OCI-LY3 (cell line): ENCODE data around the gene ARHGEF28.

ENCODE experiments used
- CTCF ChIP-seq: fragments of 200-600, 300-600 bp; sonication (generic); IDR thresholded peaks from 2 replicates; pipeline ENCODE4 v1.5.1; 2014; ENCODE audit warnings: antibody characterized with exemption, low read length, low read depth
- EZH2phosphoT487 ChIP-seq: fragments of 200-600 bp; shearing (Covaris generic); IDR thresholded peaks from 2 replicates; pipeline ENCODE4 v1.6.1; 2018; ENCODE audit warnings: antibody characterized with exemption, mixed run types, low read depth

DNA sequence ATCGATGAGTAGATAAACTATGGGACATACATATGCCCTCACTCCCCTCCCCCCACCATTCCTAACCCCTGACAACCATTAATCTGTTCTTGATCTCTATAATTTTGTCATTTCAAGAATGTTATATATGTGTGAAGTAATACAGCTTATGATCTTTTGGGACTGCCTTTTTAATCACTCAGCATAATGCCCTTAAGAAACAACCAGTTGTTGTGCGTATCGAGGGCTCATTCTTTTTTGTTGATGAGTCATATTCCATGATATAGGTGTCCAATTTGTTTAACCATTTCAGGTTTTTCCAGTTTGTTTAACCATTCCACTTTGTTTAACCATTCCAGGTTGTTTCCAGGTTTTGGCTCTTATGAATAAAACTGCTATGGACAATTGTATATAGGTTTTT lies 75.6 kb downstream of the ARHGEF28 start:
- TF ChIP-seq CTCF (no peak), EZH2phosphoT487 (no peak)
